GM18867 (cell line): ENCODE data around the gene PRKCH.

Source experiments
- ATAC-seq: cut with Tn5 transposase; IDR thresholded peaks from one replicate; pipeline ENCODE4 v1.9.1; 2021; ENCODE audit warnings: mild to moderate bottlenecking, moderate library complexity; ENCODE audit not compliant: unreplicated experiment

PRKCH gene

GRCh38 chr14:61335049-61335448, 13.7 kb downstream of the PRKCH start:
- ATAC-seq: no peak

- ATAC-seq: no peak
Observed at GRCh38 chr14:61335671-61336275, 14.4 kb downstream of the PRKCH start.

GRCh38 chr14:61337893-61338292, 16.5 kb downstream of the PRKCH start:
- ATAC-seq: no peak

GRCh38 chr14:61338457-61338856, 17.1 kb downstream of the PRKCH start:
- ATAC-seq: no peak

- ATAC-seq: no peak
Observed at GRCh38 chr14:61341275-61342206, 20.2 kb downstream of the PRKCH start.

- ATAC-seq: peak; percentile 75
Observed at GRCh38 chr14:61342486-61342885, 21.1 kb downstream of the PRKCH start.

GRCh38 chr14:61342932-61343331, 21.6 kb downstream of the PRKCH start:
- ATAC-seq: no peak

- ATAC-seq: no peak
Observed at GRCh38 chr14:61343471-61343870, 22.1 kb downstream of the PRKCH start.

GRCh38 chr14:61343991-61344405, 22.6 kb downstream of the PRKCH start:
- ATAC-seq: no peak

GRCh38 chr14:61344437-61345150, 23.2 kb downstream of the PRKCH start:
- ATAC-seq: no peak

- no peak for ATAC-seq
Observed at GRCh38 chr14:61345151-61345482, 23.7 kb downstream of the PRKCH start.

- no peak for ATAC-seq
Observed at GRCh38 chr14:61346221-61346620, 24.8 kb downstream of the PRKCH start.

- no peak for ATAC-seq
Observed at GRCh38 chr14:61346793-61347192, 25.4 kb downstream of the PRKCH start.

- ATAC-seq: no peak
Observed at GRCh38 chr14:61347826-61348443, 26.6 kb downstream of the PRKCH start.

- no peak for ATAC-seq
Observed at GRCh38 chr14:61350427-61351270, 29.3 kb downstream of the PRKCH start.

GRCh38 chr14:61351477-61351876, 30.1 kb downstream of the PRKCH start:
- ATAC-seq: no peak

- ATAC-seq: no peak
Observed at GRCh38 chr14:61355892-61356325, 34.5 kb downstream of the PRKCH start.

- no peak for ATAC-seq
Observed at GRCh38 chr14:61357123-61357522, 35.7 kb downstream of the PRKCH start.

GRCh38 chr14:61358554-61359226, 37.3 kb downstream of the PRKCH start:
- no peak for ATAC-seq
